C4-2B (cell line): Measurements from ENCODE around the gene SETBP1.

ENCODE experiments used
- CTCF ChIP-seq: fragments of 450-650 bp; conservative IDR thresholded peaks from 2 replicates; pipeline ENCODE4 v1.5.1; 2017; ENCODE audit warnings: mild to moderate bottlenecking
- ZFX ChIP-seq: fragments of 450-650 bp; IDR thresholded peaks from 2 replicates; pipeline ENCODE4 v1.6.1; 2017

GRCh38 chr18:45059695-45060094, 379.0 kb downstream of the SETBP1 start:
- no peak for TF ChIP-seq CTCF
- no peak for TF ChIP-seq ZFX
